SK-N-SH treated with all-trans-retinoic acid at 6 μM for 48 hours (cell line): Measurements from ENCODE around the gene MMP24.

ENCODE experiments used
- ATAC-seq: fragments of 200-7000 bp; cut with Tn5 transposase; 3 replicates; pipeline ENCODE4 v1.9.1; 2020; ENCODE audit warnings: mild to moderate bottlenecking, moderate library complexity
- ARNTL ChIP-seq: fragments of 450-650 bp; formaldehyde crosslinking; IDR thresholded peaks from 2 replicates; pipeline ENCODE4 v1.5.0; 2020; ENCODE audit warnings: low read depth, mild to moderate bottlenecking, moderate library complexity, borderline replicate concordance
- BACH2 ChIP-seq: fragments of 250-450 bp; sonication (Bioruptor Pico); IDR thresholded peaks from 2 replicates; pipeline ENCODE4 v1.9.0; 2021; ENCODE audit warnings: mild to moderate bottlenecking, borderline replicate concordance
- CSDC2 ChIP-seq: fragments of 250-450 bp; sonication (Bioruptor Pico); IDR thresholded peaks from 2 replicates; pipeline ENCODE4 v1.5.0; 2020; ENCODE audit warnings: mild to moderate bottlenecking, moderate library complexity
- ESRRG ChIP-seq: fragments of 250-450 bp; sonication (Bioruptor Pico); IDR thresholded peaks from 2 replicates; pipeline ENCODE4 v1.6.1; 2021; ENCODE audit warnings: mild to moderate bottlenecking
- ISL1 ChIP-seq: fragments of 250-450 bp; sonication (Bioruptor Pico); IDR thresholded peaks from 2 replicates; pipeline ENCODE4 v2.1.2; 2022; ENCODE audit warnings: mild to moderate bottlenecking, moderate library complexity
- OSR1 ChIP-seq: fragments of 250-450 bp; sonication (Bioruptor Pico); IDR thresholded peaks from 2 replicates; pipeline ENCODE4 v1.8.0; 2022; ENCODE audit warnings: moderate library complexity, mild to moderate bottlenecking, inconsistent platforms
- PPARA ChIP-seq: fragments of 250-450 bp; sonication (Bioruptor Pico); IDR thresholded peaks from 2 replicates; pipeline ENCODE4 v1.5.0; 2020; ENCODE audit warnings: mild to moderate bottlenecking, borderline replicate concordance
- RARB ChIP-seq: fragments of 250-450 bp; sonication (Bioruptor Pico); IDR thresholded peaks from 2 replicates; pipeline ENCODE4 v1.8.0; 2021; ENCODE audit warnings: mild to moderate bottlenecking, moderate library complexity
- SNAI2 ChIP-seq: fragments of 250-450 bp; sonication (Bioruptor Pico); IDR thresholded peaks from 2 replicates; pipeline ENCODE4 v1.5.0; 2020; ENCODE audit warnings: mild to moderate bottlenecking, moderate library complexity
- TCF4 ChIP-seq: fragments of 250-450 bp; sonication (Bioruptor Pico); IDR thresholded peaks from 2 replicates; pipeline ENCODE4 v1.8.0; 2021; ENCODE audit warnings: mild to moderate bottlenecking, moderate library complexity, borderline replicate concordance
- TOX ChIP-seq: fragments of 250-450 bp; sonication (Bioruptor Pico); IDR thresholded peaks from 2 replicates; pipeline ENCODE4 v1.8.0; 2021; ENCODE audit warnings: mild to moderate bottlenecking, moderate library complexity, borderline replicate concordance
- ZC3H10 ChIP-seq: fragments of 250-450 bp; sonication (Bioruptor Pico); IDR thresholded peaks from 2 replicates; pipeline ENCODE4 v1.5.1; 2021; ENCODE audit warnings: mild to moderate bottlenecking, moderate library complexity
- ZFP3 ChIP-seq: fragments of 250-450 bp; sonication (Bioruptor Pico); IDR thresholded peaks from 2 replicates; pipeline ENCODE4 v1.5.0; 2020; ENCODE audit warnings: mild to moderate bottlenecking, moderate library complexity
- ZFP30 ChIP-seq: fragments of 450-650 bp; formaldehyde crosslinking; IDR thresholded peaks from 2 replicates; pipeline ENCODE4 v1.5.0; 2022; ENCODE audit warnings: mild to moderate bottlenecking, moderate library complexity
- ZNF565 ChIP-seq: fragments of 450-650 bp; formaldehyde crosslinking; conservative IDR thresholded peaks from 2 replicates; pipeline ENCODE4 v1.5.0; 2020; ENCODE audit warnings: low read depth, mild to moderate bottlenecking, moderate library complexity
- ZNF70 ChIP-seq: fragments of 450-650 bp; formaldehyde crosslinking; IDR thresholded peaks from 2 replicates; pipeline ENCODE4 v1.5.0; 2020; ENCODE audit warnings: mild to moderate bottlenecking, moderate library complexity
- ZNF8 ChIP-seq: fragments of 450-650 bp; formaldehyde crosslinking; IDR thresholded peaks from 2 replicates; pipeline ENCODE4 v1.5.0; 2020; ENCODE audit warnings: mild to moderate bottlenecking, moderate library complexity
- TF ChIP-seq, protein P1 (sequence below): fragments of 250-450 bp; sonication (Bioruptor Pico); IDR thresholded peaks from 2 replicates; pipeline ENCODE4 v1.5.1; 2021; ENCODE audit warnings: mild to moderate bottlenecking, moderate library complexity
- TF ChIP-seq, protein P2 (sequence below): fragments of 250-450 bp; sonication (Bioruptor Pico); IDR thresholded peaks from 2 replicates; pipeline ENCODE4 v1.8.0; 2020; ENCODE audit warnings: mild to moderate bottlenecking, moderate library complexity, borderline replicate concordance
- TF ChIP-seq, protein P3 (sequence below): fragments of 250-450 bp; sonication (Bioruptor Pico); IDR thresholded peaks from 2 replicates; pipeline ENCODE4 v1.8.0; 2021; ENCODE audit warnings: low read depth, mild to moderate bottlenecking, moderate library complexity, borderline replicate concordance
- TF ChIP-seq, protein P4 (sequence below): fragments of 250-450 bp; sonication (Bioruptor Pico); IDR thresholded peaks from 2 replicates; pipeline ENCODE4 v1.5.0; 2020; ENCODE audit warnings: mild to moderate bottlenecking, moderate library complexity

The MMP24 gene

DNA sequence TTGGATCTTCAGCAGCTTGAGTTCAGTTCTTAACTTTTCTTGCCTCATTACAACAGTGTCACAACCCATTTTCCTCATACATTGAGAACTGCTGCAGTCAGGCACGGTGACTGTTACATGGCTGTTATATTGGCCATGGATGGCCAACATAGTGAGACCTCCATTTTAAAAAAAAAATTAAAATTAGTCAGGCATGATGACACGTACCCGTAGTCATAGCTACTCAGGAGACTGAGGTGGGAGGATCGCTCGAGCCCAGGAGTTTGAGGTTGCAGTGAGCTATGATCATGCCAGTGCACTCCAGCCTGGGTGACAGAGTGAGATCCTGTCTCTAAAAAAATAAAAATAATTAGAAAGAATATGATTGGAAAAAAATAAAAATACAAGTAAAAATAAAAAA is 9.9 kb upstream of the MMP24 start:
- TF ChIP-seq CSDC2 (CRISPR knock-in tag) (no peak), ZNF70 (CRISPR knock-in tag) (no peak), PPARA (no peak)
- TF ChIP-seq, protein P1, sequence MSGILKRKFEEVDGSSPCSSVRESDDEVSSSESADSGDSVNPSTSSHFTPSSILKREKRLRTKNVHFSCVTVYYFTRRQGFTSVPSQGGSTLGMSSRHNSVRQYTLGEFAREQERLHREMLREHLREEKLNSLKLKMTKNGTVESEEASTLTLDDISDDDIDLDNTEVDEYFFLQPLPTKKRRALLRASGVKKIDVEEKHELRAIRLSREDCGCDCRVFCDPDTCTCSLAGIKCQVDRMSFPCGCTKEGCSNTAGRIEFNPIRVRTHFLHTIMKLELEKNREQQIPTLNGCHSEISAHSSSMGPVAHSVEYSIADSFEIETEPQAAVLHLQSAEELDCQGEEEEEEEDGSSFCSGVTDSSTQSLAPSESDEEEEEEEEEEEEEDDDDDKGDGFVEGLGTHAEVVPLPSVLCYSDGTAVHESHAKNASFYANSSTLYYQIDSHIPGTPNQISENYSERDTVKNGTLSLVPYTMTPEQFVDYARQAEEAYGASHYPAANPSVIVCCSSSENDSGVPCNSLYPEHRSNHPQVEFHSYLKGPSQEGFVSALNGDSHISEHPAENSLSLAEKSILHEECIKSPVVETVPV, result no peak
- TF ChIP-seq, protein P2, sequence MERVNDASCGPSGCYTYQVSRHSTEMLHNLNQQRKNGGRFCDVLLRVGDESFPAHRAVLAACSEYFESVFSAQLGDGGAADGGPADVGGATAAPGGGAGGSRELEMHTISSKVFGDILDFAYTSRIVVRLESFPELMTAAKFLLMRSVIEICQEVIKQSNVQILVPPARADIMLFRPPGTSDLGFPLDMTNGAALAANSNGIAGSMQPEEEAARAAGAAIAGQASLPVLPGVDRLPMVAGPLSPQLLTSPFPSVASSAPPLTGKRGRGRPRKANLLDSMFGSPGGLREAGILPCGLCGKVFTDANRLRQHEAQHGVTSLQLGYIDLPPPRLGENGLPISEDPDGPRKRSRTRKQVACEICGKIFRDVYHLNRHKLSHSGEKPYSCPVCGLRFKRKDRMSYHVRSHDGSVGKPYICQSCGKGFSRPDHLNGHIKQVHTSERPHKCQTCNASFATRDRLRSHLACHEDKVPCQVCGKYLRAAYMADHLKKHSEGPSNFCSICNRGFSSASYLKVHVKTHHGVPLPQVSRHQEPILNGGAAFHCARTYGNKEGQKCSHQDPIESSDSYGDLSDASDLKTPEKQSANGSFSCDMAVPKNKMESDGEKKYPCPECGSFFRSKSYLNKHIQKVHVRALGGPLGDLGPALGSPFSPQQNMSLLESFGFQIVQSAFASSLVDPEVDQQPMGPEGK (CRISPR knock-in tag), result no peak
- TF ChIP-seq, protein P3, sequence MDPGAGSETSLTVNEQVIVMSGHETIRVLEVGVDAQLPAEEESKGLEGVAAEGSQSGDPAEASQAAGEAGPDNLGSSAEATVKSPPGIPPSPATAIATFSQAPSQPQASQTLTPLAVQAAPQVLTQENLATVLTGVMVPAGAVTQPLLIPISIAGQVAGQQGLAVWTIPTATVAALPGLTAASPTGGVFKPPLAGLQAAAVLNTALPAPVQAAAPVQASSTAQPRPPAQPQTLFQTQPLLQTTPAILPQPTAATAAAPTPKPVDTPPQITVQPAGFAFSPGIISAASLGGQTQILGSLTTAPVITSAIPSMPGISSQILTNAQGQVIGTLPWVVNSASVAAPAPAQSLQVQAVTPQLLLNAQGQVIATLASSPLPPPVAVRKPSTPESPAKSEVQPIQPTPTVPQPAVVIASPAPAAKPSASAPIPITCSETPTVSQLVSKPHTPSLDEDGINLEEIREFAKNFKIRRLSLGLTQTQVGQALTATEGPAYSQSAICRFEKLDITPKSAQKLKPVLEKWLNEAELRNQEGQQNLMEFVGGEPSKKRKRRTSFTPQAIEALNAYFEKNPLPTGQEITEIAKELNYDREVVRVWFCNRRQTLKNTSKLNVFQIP (CRISPR knock-in tag), result no peak
- TF ChIP-seq, protein P4, sequence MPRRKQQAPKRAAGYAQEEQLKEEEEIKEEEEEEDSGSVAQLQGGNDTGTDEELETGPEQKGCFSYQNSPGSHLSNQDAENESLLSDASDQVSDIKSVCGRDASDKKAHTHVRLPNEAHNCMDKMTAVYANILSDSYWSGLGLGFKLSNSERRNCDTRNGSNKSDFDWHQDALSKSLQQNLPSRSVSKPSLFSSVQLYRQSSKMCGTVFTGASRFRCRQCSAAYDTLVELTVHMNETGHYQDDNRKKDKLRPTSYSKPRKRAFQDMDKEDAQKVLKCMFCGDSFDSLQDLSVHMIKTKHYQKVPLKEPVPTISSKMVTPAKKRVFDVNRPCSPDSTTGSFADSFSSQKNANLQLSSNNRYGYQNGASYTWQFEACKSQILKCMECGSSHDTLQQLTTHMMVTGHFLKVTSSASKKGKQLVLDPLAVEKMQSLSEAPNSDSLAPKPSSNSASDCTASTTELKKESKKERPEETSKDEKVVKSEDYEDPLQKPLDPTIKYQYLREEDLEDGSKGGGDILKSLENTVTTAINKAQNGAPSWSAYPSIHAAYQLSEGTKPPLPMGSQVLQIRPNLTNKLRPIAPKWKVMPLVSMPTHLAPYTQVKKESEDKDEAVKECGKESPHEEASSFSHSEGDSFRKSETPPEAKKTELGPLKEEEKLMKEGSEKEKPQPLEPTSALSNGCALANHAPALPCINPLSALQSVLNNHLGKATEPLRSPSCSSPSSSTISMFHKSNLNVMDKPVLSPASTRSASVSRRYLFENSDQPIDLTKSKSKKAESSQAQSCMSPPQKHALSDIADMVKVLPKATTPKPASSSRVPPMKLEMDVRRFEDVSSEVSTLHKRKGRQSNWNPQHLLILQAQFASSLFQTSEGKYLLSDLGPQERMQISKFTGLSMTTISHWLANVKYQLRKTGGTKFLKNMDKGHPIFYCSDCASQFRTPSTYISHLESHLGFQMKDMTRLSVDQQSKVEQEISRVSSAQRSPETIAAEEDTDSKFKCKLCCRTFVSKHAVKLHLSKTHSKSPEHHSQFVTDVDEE (CRISPR knock-in tag), result no peak
- no peak for ATAC-seq

DNA sequence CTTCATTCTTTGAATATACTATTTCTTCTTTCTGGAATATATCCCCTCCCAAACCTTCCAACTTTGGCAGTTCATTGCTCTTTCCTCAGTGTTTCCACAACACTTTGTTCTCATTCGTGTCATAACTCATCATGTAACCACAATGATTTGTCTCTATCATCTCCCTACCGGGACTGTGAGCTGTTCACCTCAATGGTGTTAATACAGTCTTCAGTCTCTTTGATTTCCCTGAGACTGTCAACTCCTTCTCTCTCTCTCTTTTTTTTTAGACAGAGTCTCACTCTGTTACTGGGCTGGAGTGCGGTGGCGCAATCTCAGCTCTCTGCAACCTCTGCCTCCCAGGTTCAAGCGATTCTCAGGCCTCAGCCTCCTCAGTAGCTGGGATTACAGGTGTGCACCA is 2.5 kb upstream of the MMP24 start:
- TF ChIP-seq ISL1 (no peak), BACH2 (CRISPR knock-in tag) (no peak), SNAI2 (CRISPR knock-in tag) (no peak), ZNF8 (CRISPR knock-in tag) (no peak), ARNTL (CRISPR knock-in tag) (no peak), ZNF565 (CRISPR knock-in tag) (no peak), PPARA (no peak), ESRRG (CRISPR knock-in tag) (no peak), ZFP30 (no peak), OSR1 (no peak), TOX (CRISPR knock-in tag) (no peak), ZFP3 (CRISPR knock-in tag) (no peak), TCF4 (CRISPR knock-in tag) (no peak), CSDC2 (CRISPR knock-in tag) (no peak), ZNF70 (CRISPR knock-in tag) (no peak), ZC3H10 (CRISPR knock-in tag) (no peak), RARB (CRISPR knock-in tag) (no peak)
- TF ChIP-seq, protein P3 (CRISPR knock-in tag), result no peak
- TF ChIP-seq, protein P4 (CRISPR knock-in tag), result no peak
- TF ChIP-seq, protein P1, result no peak
- TF ChIP-seq, all 23 proteins: peak for 0
- ATAC-seq, result no peak
